Keratinocyte (primary cell): ENCODE results near the gene TTC9B.

Experiments used
- EZH2 ChIP-seq: IDR thresholded peaks from one replicate; pipeline ENCODE4 v1.6.1; 2012; ENCODE audit warnings: inconsistent platforms, mild to moderate bottlenecking, low read length, moderate library complexity
- TF ChIP-seq, protein P1 (sequence below), 3 experiments: IDR thresholded peaks in 1 of 3; conservative IDR thresholded peaks in 1 of 3; optimal IDR thresholded peaks in 1 of 3; 2 replicates in 2 of 3; 3 replicates in 1 of 3; pipeline versions ENCODE3 to v1.5.1; 2011; ENCODE audit warnings: low read length in 3 of 3, mild to moderate bottlenecking in 3 of 3, moderate library complexity in 2 of 3, control low read depth in 1 of 3, inconsistent platforms in 1 of 3; ENCODE audit not compliant: insufficient read depth in 2 of 3; ENCODE audit errors: extremely low read depth in 1 of 3

DNA sequence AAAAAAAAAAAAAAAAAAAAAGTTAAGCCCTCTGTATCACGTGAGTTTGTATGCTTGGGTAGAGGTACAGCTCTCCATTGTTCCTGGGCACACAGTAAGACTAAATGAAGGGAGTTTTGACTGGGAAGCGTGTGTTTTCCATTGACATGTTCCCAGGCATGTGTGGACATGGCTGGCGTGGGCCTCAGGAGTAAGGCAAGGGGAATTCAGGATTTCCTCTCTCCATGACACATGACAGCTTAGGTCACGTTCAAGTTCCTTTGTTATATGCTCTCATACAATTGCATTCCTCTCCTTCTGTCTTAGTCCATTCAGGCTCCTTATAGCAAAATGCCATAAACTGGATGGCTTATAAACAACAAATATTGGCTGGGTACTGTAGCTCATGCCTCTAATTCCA lies 44.1 kb downstream of the TTC9B start:
- TF ChIP-seq, protein P1, sequence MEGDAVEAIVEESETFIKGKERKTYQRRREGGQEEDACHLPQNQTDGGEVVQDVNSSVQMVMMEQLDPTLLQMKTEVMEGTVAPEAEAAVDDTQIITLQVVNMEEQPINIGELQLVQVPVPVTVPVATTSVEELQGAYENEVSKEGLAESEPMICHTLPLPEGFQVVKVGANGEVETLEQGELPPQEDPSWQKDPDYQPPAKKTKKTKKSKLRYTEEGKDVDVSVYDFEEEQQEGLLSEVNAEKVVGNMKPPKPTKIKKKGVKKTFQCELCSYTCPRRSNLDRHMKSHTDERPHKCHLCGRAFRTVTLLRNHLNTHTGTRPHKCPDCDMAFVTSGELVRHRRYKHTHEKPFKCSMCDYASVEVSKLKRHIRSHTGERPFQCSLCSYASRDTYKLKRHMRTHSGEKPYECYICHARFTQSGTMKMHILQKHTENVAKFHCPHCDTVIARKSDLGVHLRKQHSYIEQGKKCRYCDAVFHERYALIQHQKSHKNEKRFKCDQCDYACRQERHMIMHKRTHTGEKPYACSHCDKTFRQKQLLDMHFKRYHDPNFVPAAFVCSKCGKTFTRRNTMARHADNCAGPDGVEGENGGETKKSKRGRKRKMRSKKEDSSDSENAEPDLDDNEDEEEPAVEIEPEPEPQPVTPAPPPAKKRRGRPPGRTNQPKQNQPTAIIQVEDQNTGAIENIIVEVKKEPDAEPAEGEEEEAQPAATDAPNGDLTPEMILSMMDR (optimal IDR thresholded peaks at IDR 0.05 in 1 of 3, IDR thresholded peaks at IDR 0.05 in 1 of 3, conservative IDR thresholded peaks at IDR 0.05 in 1 of 3; ENCODE audit: extremely low read depth in 1 of 3, insufficient read depth in 2 of 3, low read length in 3 of 3): no peak
- TF ChIP-seq EZH2: no peak
